Bronchial epithelial cell (primary cell): Measurements from ENCODE around the gene ERICH6. TPM values are rescaled to one million over a fixed set of nuclear protein-coding genes. Genes with fewer than 3 reads are reported as not detected.

ENCODE experiments used
- DNase-seq: peaks from one replicate; pipeline ENCODE4 v3.0.0-alpha.2; 2010; ENCODE audit warnings: low read depth
- FAIRE-seq: peaks from 2 replicates; lab custom pipeline; 2011; peaks lifted over from hg19 to GRCh38; lab: Jason Lieb, UNC
- H3K27me3 ChIP-seq: 2 replicates; pipeline ENCODE4 v1.5.1; 2011; ENCODE audit warnings: low read length; ENCODE audit not compliant: control insufficient read depth, insufficient read depth
- H3K36me3 ChIP-seq: 2 replicates; pipeline ENCODE4 v1.5.1; 2011; ENCODE audit warnings: low read length; ENCODE audit not compliant: control insufficient read depth, insufficient read depth
- H3K4me3 ChIP-seq: 2 replicates; pipeline ENCODE4 v1.5.1; 2011; ENCODE audit warnings: mild to moderate bottlenecking, low read depth, low read length, control low read depth
- total RNA-seq: library from RNA; depleted of rRNA; stranded (reverse); fragments of >200 nt; gene quantifications from 2 replicates; pipeline ENCODE4 v1.2.1, GENCODE V29; 2014
- TF ChIP-seq, protein P1 (sequence below): IDR thresholded peaks from 2 replicates; pipeline ENCODE4 v1.5.1; 2011; ENCODE audit warnings: mild to moderate bottlenecking, moderate library complexity, low read length, control low read depth, inconsistent platforms; ENCODE audit not compliant: insufficient read depth, severe bottlenecking

The ERICH6 gene
- total RNA-seq, 1 donor from 2014 or later = not detected

DNA sequence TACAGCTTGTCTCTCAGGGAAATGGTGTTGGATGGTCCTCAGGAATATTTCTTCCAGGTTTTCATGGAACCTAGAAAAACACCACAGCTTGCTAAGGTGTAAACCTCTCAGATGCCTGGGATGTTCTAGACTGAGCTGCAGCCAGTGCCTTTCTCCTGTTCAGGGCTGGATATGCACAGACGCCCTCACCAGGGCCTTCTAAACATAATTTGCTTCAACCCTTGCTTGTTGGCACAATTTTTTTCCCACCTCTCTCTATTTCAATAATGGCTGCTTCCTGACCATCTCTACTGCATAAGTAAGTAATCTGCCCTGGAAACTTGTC lies 31.0 kb upstream of the ERICH6 start:
- H3K27me3 ChIP-seq = no peaks in the 10 kb centered on the region
- no peak overlapping the region for H3K4me3 ChIP-seq
- H3K36me3 ChIP-seq = no peaks in the 10 kb centered on the region
- TF ChIP-seq, protein P1, sequence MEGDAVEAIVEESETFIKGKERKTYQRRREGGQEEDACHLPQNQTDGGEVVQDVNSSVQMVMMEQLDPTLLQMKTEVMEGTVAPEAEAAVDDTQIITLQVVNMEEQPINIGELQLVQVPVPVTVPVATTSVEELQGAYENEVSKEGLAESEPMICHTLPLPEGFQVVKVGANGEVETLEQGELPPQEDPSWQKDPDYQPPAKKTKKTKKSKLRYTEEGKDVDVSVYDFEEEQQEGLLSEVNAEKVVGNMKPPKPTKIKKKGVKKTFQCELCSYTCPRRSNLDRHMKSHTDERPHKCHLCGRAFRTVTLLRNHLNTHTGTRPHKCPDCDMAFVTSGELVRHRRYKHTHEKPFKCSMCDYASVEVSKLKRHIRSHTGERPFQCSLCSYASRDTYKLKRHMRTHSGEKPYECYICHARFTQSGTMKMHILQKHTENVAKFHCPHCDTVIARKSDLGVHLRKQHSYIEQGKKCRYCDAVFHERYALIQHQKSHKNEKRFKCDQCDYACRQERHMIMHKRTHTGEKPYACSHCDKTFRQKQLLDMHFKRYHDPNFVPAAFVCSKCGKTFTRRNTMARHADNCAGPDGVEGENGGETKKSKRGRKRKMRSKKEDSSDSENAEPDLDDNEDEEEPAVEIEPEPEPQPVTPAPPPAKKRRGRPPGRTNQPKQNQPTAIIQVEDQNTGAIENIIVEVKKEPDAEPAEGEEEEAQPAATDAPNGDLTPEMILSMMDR = no peak
- no peak for FAIRE-seq
- no peak for DNase-seq

DNA sequence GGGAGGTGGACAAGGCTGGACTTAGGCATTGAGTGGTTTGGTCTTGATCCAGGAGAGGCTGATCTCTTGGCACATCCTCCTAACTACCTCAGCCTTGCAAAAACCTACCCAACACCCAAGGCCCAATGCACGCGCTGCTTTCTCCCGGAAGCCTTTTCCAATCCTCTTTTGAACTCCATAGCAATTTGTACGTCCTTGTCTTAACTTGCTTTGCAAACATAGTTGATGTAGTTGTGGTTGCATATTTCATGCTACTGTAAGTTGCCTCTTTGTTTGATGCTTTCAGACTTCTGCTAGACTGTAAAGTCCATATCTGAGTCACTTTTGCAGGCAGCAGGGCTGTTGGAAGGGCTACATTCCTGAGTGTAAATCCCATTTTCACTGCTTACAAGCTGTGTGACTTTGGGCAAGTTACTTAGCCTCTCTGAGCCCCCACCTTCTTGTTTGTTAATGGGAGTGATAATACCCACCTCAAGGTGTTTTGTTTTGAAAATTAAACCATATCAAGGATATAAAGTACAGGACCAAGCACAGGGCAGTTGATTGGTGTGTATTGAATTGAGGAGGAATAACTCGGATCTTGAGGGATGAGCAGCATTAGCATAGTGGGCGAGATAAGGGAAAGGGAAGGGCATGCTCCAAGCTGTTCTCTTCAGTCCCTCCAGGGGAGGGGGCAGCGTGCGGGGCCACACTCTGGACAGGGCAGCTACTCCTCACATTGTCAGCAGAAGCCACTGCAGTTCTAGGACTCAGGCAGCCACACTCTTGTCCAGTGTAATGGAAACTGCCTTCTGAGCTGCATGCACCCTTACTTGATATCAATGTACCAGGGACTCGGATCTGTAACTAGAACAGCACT lies 30.4 kb upstream of the ERICH6 start:
- peak; percentile 97 for FAIRE-seq

DNA sequence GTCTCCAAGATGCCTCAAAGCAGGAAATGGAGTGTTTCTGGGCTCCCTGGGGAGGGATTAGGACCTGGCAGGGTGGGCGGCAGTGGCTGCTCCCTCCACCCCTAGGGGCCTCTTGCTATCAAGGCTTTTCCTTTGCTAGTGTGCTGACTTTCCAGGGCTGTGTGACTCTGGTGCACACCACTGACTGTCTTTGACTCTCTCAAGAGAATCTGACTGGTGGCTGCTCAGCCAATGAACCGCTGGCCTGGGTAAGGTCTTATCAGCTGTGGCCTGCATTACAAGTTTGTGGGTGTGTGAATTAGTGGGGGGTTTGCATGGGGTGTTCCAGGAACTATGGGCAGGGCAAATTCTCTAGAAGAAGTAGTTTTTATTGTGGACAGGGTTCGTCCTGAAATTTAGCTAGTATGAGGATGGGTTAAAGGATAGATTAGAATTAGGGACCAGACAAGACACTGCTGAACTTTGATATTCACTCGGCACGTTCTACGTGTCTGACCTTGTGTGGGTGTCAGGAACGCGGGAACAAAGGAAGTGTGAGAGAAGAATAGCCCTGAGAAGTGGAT lies 29.7 kb upstream of the ERICH6 start:
- DNase-seq (peak; percentile 66), FAIRE-seq (no peak)
- Histone ChIP-seq H3K36me3 (no peaks in the 10 kb centered on the region), H3K4me3 (no peak overlapping the region), H3K27me3 (no peaks in the 10 kb centered on the region)
- TF ChIP-seq, protein P1 = no peak

More for the DNA sequence above, 30.4 kb upstream of the ERICH6 start:
- TF ChIP-seq, protein P1 = no peak
- no peak overlapping the region for H3K4me3 ChIP-seq
- H3K27me3 ChIP-seq = no peaks in the 10 kb centered on the region
- H3K36me3 ChIP-seq = no peaks in the 10 kb centered on the region
- peak; percentile 99 for DNase-seq

GRCh38 chr3:150729682-150730360 lies 26.1 kb upstream of the ERICH6 start:
- Histone ChIP-seq H3K36me3 (no peaks in the 10 kb centered on the region), H3K4me3 (no peak overlapping the region), H3K27me3 (no peaks in the 10 kb centered on the region)
- TF ChIP-seq, protein P1 = no peak
- no peak for DNase-seq
- no peak for FAIRE-seq

DNA sequence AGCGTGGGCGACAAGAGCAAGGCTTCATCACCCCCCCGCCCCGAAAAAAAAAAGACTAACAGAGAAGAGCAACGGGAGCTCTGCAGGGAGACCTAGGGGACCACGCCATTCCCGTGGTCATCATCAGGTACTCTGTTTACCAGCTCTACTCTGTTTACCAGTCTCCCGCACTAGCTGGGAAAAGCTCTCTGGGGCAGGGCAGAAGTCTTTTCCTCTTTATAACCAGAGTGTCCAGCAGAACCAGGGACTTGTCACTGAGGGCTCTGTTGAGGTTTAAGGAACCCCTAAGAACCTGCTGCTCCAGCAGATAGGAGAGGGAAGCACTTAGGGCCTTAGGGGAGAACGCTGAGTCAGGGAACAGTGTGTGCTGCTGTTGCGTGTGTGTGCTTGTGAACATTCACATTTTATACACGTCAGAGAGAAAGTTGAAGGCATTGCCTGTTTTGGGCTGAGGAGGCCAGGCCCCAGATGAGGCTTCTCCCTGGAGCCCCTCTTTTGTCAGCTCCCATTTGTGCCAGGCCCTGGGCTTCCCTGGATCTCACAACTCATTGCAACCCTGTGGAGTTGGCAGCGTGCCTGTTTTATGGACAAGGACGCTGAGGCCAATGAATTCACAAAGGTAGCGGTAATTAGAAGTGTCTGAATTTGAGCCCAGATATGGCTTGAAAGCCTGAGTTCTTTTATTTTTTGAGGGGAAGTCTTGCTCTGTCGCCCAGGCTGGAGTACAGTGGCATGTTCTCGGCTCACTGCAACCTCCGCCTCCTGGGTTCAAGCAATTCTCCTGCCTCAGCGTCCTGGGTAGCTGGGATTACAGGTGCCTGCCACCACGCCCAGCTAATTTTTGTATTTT lies 24.2 kb upstream of the ERICH6 start:
- FAIRE-seq (peak; percentile 73), DNase-seq (peak; percentile 90)

More for the DNA sequence above, 24.2 kb upstream of the ERICH6 start:
- Histone ChIP-seq H3K36me3 (no peaks in the 10 kb centered on the region), H3K27me3 (no peaks in the 10 kb centered on the region), H3K4me3 (no peak overlapping the region)
- TF ChIP-seq, protein P1 = no peak
